ENCODE data around the gene PHYH.
"Not testable (repeated sequence)": the region's sequence is repeated elsewhere in the genome, so short reads cannot be mapped to it uniquely, and the experiment has no call there.

The PHYH gene

GRCh38 chr10:13299437-13300287, at the start of gene PHYH:
PHYH (minus strand) TSS chr10:13300064; CDS start chr10:13300042, 22 bp downstream.
- DNase-seq = peak; percentile 90

- peak; percentile 85 for DNase-seq
Observed at GRCh38 chr10:13348216-13349017, 48.6 kb upstream of the PHYH start, which contains the start of gene SEPHS1. SEPHS1 (minus strand) TSS chr10:13348293; CDS start chr10:13344950, 3,343 bp downstream.

- peak; percentile 78 for DNase-seq
Observed at GRCh38 chr10:13347500-13348156, 47.8 kb upstream of the PHYH start.

- DNase-seq = peak; percentile 54
Observed at GRCh38 chr10:13347043-13347499, 47.2 kb upstream of the PHYH start.

GRCh38 chr10:13346283-13347042, 46.6 kb upstream of the PHYH start:
- no peak for DNase-seq

GRCh38 chr10:13340626-13341376, 40.9 kb upstream of the PHYH start:
- no peak for DNase-seq

- no peak for DNase-seq
Observed at GRCh38 chr10:13340068-13340467, 40.2 kb upstream of the PHYH start.

GRCh38 chr10:13338390-13339110, 38.7 kb upstream of the PHYH start:
- no peak for DNase-seq

GRCh38 chr10:13337827-13338196, 37.9 kb upstream of the PHYH start:
- no peak for DNase-seq

- DNase-seq = no peak
Observed at GRCh38 chr10:13337128-13337826, 37.4 kb upstream of the PHYH start.

GRCh38 chr10:13335881-13336280, 36.0 kb upstream of the PHYH start:
- DNase-seq = no peak

GRCh38 chr10:13334556-13334955, 34.7 kb upstream of the PHYH start:
- DNase-seq = no peak

- DNase-seq = no peak
Observed at GRCh38 chr10:13331646-13332045, 31.8 kb upstream of the PHYH start.

GRCh38 chr10:13330980-13331379, 31.1 kb upstream of the PHYH start:
- DNase-seq = not testable (repeated sequence)

- DNase-seq = no peak
Observed at GRCh38 chr10:13329565-13329964, 29.7 kb upstream of the PHYH start.

GRCh38 chr10:13328613-13329012, 28.7 kb upstream of the PHYH start:
- DNase-seq = no peak

GRCh38 chr10:13328126-13328525, 28.3 kb upstream of the PHYH start:
- DNase-seq = no peak

- DNase-seq = no peak
Observed at GRCh38 chr10:13327534-13327933, 27.7 kb upstream of the PHYH start.

- DNase-seq = no peak
Observed at GRCh38 chr10:13322615-13323148, 22.8 kb upstream of the PHYH start.

GRCh38 chr10:13321576-13321975, 21.7 kb upstream of the PHYH start:
- DNase-seq = no peak
